Vagina (tissue), 2 donors: Measurements from ENCODE around the gene SMARCA2.

Source experiments
- POLR2A ChIP-seq, 2 donors: fragments of 450-650 bp; IDR thresholded peaks; one replicate each; pipeline ENCODE4 v1.6.1; 2017; ENCODE audit warnings: antibody characterized with exemption in 2 of 2, mild to moderate bottlenecking in 2 of 2, moderate library complexity in 2 of 2
- TF ChIP-seq, protein P1 (sequence below), 3 experiments: fragments of 450-650 bp in 2 of 3; fragments of 200-600 bp in 1 of 3; sonication (generic) in 1 of 3; IDR thresholded peaks; one replicate each; pipeline ENCODE4 v1.5.1; 2017 to 2019; ENCODE audit warnings: antibody characterized with exemption in 3 of 3, mild to moderate bottlenecking in 2 of 3, moderate library complexity in 2 of 3

DNA sequence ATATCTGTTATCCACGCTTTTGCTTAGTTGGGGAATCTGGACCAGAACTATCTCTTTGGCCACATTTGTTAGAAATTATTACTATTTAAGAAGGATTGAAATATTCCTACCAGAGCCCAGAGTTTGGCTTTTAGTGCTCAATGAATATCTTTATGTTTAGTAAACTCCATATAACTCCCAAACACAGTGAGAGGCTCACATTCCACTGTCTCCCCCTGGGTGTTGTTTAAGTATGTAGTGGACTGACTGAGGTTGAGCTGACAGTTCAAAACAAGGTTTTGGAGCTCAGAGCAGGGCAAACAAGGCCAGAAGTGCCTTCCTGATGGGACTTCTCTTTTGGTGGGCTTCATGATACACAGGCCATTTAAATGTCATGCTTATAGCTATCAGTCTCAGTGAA, 216.0 kb downstream of the SMARCA2 start:
- TF ChIP-seq, protein P1, sequence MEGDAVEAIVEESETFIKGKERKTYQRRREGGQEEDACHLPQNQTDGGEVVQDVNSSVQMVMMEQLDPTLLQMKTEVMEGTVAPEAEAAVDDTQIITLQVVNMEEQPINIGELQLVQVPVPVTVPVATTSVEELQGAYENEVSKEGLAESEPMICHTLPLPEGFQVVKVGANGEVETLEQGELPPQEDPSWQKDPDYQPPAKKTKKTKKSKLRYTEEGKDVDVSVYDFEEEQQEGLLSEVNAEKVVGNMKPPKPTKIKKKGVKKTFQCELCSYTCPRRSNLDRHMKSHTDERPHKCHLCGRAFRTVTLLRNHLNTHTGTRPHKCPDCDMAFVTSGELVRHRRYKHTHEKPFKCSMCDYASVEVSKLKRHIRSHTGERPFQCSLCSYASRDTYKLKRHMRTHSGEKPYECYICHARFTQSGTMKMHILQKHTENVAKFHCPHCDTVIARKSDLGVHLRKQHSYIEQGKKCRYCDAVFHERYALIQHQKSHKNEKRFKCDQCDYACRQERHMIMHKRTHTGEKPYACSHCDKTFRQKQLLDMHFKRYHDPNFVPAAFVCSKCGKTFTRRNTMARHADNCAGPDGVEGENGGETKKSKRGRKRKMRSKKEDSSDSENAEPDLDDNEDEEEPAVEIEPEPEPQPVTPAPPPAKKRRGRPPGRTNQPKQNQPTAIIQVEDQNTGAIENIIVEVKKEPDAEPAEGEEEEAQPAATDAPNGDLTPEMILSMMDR (IDR thresholded peaks at IDR 0.05): no peak
- TF ChIP-seq POLR2A (IDR thresholded peaks at IDR 0.05): no peak
